HG03565 (cell line): Measurements from ENCODE around the gene MOB1B.
"Not testable (repeated sequence)": the region's sequence is repeated elsewhere in the genome, so short reads cannot be mapped to it uniquely, and the experiment has no call there.

Source experiments
- ATAC-seq: cut with Tn5 transposase; IDR thresholded peaks from one replicate; pipeline ENCODE4 v1.9.1; 2021; ENCODE audit warnings: mild to moderate bottlenecking, moderate library complexity; ENCODE audit not compliant: unreplicated experiment

MOB1B gene

DNA sequence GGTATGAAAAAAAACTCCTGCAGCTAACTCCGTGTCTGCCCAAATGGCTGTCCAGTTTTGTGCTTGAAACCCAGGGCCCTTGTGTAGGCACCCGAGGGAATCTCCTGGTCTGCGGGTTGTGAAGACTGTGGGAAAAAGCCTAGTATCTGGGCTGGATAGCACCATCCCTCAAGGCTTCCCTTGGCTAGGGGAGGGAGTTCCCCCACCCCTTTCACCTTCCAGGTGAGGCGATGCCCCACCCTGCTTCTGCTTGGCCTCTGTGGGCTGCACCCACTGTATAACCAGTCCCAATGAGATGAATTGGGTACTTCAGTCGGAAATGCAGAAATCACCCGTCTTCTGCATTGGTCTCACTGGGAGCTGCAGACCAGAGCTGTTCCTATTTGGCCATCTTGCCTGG, 102.9 kb downstream of the MOB1B start:
- not testable (repeated sequence) for ATAC-seq

DNA sequence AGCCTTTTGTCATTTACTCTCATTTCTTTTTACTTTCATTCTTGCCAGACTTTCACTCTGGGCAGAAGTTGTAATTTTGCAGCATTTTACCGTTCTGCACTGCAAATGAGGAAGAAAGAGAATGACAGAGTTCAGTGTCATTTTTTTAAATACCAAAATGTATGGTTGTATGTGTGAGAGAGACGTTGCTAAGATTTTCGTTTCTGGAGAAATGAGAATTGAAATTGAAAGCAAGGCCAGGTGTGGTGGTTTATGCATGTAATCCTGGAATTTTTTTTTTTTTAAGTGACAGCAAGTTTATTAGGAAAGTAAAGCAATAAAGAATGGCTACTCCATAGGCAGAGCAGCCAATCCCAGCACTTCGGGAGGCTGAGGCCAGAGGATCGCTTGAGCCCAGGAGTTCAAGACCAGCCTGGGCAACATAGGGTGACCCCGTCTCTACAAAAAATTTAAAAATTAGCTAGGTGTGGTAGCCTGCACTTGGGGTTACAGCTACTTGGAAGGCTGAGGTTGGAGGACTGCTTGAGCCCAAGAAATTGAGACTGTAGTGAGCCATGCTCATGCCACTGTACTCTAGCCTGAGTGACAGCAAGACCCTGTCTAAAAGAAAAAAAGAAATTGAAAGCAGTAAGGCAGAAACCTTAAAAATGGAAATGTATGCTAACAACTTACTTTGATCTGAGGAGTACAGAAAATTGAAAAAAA, 104.2 kb downstream of the MOB1B start:
- ATAC-seq, result peak; percentile 78

DNA sequence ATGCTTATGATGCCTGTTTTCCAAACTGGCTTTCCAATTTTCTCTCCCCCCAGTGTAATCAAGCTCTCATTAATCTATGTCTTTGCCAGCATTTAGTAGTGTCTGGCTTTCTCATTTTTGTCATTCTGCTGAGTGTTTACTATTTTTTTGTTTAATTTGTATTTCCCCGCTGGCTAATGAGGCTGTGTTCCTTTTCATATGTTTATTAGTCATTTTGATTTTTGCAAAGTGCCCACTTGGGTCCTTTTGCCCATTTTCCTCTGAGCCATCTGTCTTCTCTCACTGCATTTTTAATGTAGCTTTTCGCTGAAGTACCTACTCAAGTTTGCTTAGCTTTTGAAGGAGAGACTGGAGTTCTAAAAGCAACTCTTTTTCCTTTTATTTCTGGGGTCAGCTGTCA, 106.0 kb downstream of the MOB1B start:
- ATAC-seq, result no peak

DNA sequence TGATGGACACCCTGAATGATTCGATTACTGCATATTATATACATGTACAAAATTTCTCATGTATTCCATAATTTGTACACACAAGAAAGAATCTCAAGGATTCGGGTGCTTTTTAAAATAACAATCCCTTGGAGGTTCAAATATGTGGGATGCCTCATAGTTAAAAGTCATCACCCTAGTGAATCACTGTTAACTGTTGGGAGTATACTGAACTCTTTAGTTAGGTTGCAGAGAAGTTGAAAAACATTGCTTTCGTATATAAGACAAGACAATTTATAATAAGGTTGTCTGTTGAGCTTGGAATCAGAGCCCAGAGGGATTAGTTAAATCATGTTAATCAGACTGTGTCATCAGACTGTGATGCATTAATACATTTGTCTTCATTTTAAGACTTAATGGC, 106.9 kb downstream of the MOB1B start:
- ATAC-seq, result no peak

DNA sequence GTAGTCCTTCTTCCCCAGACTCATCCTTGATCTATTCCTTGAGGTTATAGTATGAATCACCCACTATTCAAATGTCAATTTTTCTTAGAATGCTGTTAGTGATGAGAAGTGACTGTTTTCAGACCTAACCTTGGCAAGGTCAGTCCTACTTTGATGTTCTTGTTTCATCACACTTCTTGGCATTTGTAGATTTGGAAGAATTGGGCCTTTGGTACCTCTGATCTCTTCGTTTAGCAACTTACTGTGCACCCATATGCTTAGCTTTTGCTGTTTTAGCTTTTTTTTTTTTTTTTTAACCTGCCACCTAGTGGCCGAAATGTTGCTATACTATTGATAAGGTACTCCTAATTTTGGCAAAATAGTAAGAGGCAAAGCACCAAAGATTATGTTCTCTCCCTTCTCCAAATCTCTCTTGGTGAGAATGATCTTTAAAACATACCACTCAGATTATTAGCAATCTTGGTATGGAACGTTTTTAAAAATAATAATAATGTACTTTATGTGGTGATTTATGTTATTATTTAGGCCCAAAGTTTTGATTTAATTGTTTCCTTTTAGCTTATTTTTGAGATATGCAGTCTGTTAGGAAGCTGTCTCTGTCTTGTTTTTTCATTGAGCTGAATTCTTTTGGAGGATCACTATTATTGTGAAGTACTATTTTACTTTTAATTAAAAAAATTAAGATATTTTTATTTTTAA, 107.9 kb downstream of the MOB1B start:
- peak; percentile 49 for ATAC-seq

DNA sequence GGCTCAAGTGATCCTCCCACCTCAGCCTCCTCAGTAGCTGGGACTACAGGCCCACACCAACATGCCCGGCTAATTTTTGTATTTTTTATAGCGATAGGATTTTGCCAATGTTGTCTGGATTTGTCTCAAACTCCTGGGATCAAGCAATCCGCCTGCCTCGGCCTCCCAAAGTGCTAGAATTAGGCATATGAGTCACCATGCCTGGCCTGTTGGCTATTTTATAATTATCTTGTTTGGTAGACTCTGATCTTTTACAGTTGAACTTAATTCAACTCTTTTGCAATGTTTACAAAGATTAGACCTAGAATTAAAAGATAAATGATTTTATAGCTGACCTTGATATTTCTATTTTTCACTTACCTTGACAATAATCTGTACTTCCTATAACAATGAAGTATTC, 109.3 kb downstream of the MOB1B start:
- no peak for ATAC-seq

DNA sequence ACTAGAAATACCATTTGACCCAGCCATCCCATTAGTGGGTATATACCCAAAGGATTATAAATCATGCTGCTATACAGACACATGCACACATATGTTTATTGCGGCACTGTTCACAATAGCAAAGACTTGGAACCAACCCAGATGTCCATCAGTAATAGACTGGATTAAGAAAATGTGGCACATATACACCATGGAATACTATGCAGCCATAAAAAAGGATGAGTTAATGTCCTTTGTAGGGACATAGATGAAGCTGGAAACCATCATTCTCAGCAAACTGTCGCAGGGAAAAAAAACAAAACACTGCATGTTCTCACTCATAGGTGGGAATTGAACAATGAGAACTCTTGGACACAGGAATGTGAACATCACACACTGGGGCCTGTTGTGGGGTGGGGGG, 115.2 kb downstream of the MOB1B start:
- ATAC-seq, result not testable (repeated sequence)

DNA sequence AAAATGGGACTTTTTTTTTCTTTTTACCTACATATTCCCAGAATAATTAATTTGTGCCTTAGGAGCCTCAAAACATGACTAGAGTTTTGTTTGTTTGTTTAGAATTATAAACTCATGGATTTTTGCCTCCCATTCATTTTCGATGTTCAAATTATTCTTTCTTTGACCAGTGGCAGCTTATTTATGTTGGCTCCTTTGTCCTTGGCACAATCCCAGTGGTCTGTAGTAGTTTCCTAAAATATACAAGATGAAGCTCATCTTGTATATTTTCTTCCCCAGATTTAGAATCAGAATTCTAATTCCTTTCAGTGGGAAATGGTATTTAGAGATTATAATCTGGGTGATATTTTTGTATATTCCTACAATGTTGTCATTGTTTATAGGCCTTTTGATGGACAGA, 118.4 kb downstream of the MOB1B start:
- ATAC-seq, result no peak

DNA sequence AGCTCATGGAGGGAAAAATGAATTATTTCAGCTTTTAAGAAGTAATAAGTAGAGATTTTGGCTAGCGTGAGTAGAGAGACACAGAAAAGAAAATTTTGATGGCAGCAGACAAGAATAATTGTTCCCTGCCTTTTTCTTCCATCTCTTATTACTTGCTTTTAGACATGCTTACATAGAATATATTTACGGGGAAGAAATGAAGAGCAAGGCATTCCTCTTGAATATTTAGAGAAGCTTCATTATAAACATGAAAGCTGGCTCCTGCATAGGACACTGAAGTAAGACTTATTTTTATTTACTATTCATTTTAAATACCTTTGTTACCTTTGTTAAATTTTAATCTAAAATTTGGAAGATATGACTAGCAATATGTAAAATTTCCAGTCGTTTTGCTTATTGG, 123.5 kb downstream of the MOB1B start:
- no peak for ATAC-seq

DNA sequence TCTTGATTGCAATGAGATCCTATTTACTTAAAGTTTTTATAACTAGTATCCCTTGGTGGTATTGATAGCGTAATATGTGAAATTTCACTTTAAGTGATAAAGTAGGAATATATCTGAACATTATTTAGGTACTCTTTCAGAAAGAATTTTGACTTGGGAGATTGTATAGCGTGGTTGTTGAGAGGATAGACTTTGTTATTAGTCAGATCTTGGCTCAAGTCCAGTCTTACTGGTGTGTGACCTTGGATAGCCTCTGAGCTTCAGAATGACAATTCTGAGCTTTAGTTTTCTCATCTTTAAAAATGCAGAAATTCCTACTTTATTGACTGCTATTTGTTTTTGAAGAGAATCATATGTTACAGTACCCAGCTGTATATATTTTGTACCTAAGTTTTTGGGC, 123.9 kb downstream of the MOB1B start:
- no peak for ATAC-seq

DNA sequence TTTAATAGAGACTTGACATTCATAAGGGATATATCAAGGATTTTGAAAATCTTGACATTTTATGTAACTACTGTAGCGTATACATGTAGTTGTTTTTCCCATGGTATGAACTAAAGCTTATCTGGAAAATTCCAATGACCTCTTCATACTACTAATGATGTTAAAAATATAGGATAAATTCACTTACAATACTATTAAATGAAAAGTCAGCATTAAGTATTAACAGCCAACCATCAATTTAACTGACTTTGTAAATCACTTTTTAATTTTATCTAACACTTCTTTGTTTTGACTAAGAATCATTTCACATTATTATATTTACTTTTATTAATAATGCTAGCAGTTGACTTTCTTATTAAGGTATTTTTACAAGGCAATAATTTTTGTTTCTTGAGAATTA, 125.4 kb downstream of the MOB1B start:
- ATAC-seq, result no peak

DNA sequence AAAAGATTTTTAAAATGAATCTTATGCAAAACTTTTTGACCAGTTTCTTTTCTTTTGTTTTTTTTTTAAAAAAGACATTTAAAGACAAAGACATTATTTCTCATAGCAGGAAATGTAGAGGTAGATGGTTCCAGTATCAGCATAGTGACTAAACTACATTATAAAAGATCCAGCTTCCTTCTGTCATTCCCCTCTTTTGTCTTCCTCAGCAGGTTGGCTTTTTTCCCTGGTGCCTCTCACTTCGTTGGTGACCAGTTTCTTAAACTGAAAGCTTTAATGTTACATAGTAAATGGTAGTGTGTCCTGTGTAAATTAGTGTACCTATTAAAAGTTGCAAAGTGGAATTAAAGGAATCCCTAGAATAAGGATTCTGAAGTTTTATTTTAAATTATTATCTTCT, 127.3 kb downstream of the MOB1B start:
- no peak for ATAC-seq

DNA sequence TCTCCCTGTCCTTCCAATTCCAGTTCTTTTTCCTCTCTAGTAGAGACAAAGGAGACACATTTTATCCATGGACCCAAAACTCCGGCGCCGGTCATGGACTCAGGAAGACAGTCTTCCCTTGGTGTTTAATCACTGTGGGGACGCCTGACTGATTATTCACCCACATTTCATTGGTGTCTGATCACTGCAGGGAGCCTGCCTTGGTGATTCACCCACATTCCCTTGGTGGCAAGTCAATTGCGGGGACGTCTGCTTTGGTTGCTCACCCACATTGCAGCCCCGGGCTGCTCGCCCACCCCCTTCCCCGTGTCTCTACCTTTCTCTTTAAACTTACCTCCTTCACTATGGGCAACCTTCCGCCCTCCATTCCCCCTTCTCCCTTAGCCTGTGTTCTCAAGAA, 129.9 kb downstream of the MOB1B start:
- not testable (repeated sequence) for ATAC-seq
